ENCODE results near the gene MS4A5. TPM values are rescaled to one million over a fixed set of nuclear protein-coding genes. Genes with fewer than 3 reads are reported as not detected.
"Not testable (repeated sequence)": the region's sequence is repeated elsewhere in the genome, so short reads cannot be mapped to it uniquely, and the experiment has no call there.

MS4A5 gene
- total RNA-seq = not detected in 2 replicates

DNA sequence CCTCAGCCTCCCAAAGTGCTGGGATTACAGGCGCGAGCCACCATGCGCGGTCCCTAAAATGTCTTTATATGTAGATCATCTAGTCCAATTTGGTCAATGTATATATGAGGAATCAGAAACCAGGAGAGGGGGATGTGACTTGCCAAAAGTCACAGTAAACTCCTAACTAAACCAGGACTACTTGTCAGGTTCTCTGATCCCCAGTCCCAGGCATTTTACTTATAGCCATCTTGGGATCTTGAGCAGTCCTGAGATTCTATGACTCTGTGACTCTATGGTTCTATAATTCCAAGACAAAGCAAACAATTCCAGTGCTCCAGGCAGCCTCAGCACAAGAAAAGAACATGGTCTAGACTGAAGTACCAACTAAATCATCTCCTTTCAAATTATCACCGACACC lies at the start of gene MS4A5:
Gene MS4A5 (plus strand): TSS at position 301 of the 400 bp plus-strand sequence. CDS start 103 bp downstream, outside the sequence.
- no peak for DNase-seq (ENCODE audit: extremely low read depth, low read depth, low spot score)

DNA sequence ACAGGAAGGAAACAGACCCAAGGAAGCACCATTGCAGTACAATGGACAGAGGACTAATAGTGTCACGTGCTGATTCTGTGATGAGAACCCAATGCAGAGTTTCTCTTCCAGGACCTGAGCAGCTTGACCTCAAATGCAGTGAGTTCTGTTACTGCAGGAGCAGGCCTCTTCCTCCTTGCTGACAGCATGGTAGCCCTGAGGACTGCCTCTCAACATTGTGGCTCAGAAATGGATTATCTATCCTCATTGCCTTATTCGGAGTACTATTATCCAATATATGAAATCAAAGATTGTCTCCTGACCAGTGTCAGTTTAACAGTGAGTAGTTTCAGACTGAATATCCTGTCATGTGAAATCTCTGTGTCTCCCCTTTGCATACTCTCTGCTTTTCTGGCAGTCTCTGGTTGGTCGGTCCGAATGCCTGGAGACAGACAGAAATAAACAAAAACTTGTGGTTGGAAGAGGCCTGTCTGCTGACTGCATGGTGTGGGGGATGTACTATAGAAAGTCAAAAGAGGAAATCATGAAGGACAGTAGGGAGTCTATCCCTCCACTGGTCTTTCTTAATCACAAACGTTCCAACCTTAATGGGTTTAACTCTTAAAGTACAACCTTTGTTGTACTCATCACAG lies 40.0 kb upstream of the MS4A5 start:
- DNase-seq (ENCODE audit: extremely low read depth, low read depth, low spot score) = no peak

DNA sequence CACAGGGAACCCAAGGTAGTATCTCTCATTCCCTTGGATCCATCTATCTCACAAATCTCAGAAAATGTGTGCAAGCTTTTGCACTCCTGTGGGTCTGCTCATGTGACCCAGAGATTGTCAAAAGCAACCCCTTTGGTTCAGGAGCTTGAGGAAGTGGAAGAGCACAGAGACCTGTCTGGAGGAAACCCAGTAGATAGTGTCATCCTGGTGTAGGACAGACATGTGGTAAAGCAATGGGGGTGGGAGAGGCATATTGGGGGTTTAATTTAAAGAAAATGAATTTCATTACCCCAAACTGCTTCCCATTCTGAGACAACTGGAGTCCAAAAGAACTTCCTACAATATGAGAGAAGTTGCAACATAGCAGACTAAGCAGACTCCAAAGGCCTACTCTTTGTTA lies 39.0 kb upstream of the MS4A5 start:
- DNase-seq (ENCODE audit: extremely low read depth, low read depth, low spot score) = no peak

DNA sequence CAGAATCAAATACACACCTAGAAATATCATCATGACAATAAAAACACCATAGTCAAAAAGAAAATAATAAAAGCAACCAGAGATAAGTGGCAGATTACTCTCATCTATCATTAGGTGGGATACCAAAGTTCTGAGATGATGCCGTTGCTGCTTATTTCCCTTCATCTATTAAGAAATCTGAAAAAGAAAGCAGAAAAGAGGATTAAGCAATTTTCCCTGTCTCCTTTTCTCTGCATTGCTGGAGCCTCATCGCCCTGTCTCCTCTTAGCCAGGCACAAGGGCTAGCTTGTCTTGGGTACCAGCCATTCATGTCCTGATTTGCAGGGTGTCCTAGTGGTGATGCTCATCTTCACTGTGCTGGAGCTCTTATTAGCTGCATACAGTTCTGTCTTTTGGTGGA lies 37.0 kb upstream of the MS4A5 start:
- no peak for DNase-seq (ENCODE audit: extremely low read depth, low read depth, low spot score)

- no peak for DNase-seq (ENCODE audit: extremely low read depth, low read depth, low spot score)
These were observed 36.4 kb upstream of the MS4A5 start for GRCh38 chr11:60393016-60393415.

- DNase-seq (ENCODE audit: extremely low read depth, low read depth, low spot score) = no peak
These were observed 34.5 kb upstream of the MS4A5 start for GRCh38 chr11:60394666-60395380.

GRCh38 chr11:60396382-60396781 lies 33.0 kb upstream of the MS4A5 start, which contains the start of gene MS4A14:
TSS of gene MS4A14 (plus strand) at chr11:60396459. CDS start at chr11:60396579, 120 bp downstream.
- no peak for DNase-seq (ENCODE audit: extremely low read depth, low read depth, low spot score)

- DNase-seq (ENCODE audit: extremely low read depth, low read depth, low spot score) = no peak
These were observed 32.6 kb upstream of the MS4A5 start for GRCh38 chr11:60396799-60397198.

GRCh38 chr11:60420015-60420414 lies 9.4 kb upstream of the MS4A5 start:
- no peak for DNase-seq (ENCODE audit: extremely low read depth, low read depth, low spot score)

DNA sequence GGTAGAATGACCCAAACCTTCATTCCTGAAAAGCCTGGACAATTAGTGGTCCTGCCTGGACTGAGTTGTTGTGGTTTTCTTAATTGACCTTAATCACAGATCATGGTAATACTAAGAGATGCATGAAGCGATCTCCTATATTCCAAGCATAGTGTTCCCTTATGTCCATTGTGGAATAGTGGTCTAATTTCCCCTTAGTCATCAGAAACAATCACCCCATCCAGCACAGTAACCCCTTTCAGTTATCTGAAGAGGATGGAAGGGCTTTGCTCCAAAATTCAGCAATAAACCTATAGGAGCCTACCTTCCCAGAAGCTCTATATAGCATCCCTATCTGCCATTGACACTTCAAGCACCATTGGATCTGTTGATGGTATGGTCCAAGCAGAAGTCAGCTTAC lies 6.8 kb upstream of the MS4A5 start:
- DNase-seq (ENCODE audit: extremely low read depth, low read depth, low spot score) = no peak

DNA sequence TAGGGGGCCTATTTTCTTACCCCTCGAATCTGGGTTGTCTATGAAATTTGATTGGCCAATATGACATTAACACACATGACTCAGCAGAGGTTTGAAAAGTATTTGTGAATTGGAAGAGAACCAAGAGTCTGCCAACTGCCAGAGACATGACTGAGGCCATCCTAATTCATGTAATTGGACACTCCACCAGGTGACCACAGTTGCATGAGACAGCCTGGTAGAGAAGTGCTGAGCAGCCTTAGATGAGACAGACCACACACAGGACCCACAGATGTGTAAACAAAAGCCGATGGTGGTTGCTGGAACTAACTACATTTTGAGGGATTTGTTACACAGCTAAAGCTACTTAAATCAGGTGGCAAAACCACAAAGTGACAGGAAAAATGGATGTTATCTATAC lies 855 bp upstream of the MS4A5 start:
- no peak for DNase-seq (ENCODE audit: extremely low read depth, low read depth, low spot score)

GRCh38 chr11:60431251-60431650 lies 1.9 kb downstream of the MS4A5 start:
- DNase-seq (ENCODE audit: extremely low read depth, low read depth, low spot score) = no peak

DNA sequence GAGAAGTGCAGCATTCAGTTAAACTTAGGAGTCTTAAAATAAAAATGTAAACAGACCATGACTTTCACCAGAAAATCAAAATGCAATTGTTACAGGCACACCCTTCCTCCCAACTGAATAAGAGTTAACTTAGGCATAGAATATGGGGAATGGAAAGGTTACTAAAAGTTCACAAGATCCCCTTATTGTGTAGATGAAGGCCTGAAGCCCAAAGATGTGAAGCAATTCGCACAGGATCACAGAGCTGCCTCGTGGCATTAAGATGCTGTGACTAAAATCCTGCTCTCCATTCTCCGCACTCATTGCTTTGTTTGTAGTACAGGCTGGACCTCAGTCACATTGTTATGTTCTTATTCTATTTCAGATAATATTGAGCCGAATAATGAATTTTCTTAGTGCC lies 4.0 kb downstream of the MS4A5 start:
- DNase-seq (ENCODE audit: extremely low read depth, low read depth, low spot score) = no peak

- no peak for DNase-seq (ENCODE audit: extremely low read depth, low read depth, low spot score)
These were observed 17.7 kb downstream of the MS4A5 start for GRCh38 chr11:60447070-60447469.

DNA sequence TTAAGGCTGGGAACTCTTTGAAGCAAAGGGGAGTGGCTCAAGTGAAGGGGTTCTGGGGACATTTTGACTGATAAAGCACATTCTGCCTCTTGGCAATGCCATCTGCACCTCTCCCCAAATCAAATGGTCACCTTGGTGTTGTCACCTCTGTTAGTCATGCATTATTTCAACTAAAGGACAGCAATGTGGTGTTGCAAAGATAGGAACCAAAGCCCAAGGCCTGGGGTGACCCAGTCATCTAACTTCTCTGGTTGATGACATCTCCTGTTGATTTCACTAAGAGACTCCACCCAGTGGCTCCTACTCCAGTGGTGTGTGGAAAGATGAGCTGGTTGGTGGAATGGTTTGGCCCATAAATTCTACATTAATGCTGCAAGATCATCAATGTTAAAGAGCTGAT lies 18.5 kb downstream of the MS4A5 start:
- no peak for DNase-seq (ENCODE audit: extremely low read depth, low read depth, low spot score)

- not testable (repeated sequence) for DNase-seq (ENCODE audit: extremely low read depth, low read depth, low spot score)
These were observed 21.8 kb downstream of the MS4A5 start for GRCh38 chr11:60451185-60451584.

DNA sequence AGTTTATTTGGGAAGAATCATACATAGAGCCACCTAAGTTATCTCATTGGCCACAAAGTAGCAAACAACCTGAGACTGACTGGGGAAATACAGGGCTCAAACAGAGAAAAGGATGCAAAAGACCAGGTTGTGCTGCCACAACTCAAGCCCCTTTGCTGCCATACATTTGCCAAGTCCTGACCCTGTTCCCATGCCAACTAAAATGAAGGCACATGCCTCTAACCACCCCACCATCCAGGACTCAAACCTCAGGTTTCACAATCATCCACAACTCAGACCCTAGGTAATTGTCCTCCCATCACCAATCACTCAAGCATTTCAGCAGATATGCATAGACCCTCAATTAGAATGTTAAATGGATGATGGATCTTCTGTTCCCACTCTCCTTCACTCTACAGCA lies 24.8 kb downstream of the MS4A5 start:
- DNase-seq (ENCODE audit: extremely low read depth, low read depth, low spot score) = no peak

DNA sequence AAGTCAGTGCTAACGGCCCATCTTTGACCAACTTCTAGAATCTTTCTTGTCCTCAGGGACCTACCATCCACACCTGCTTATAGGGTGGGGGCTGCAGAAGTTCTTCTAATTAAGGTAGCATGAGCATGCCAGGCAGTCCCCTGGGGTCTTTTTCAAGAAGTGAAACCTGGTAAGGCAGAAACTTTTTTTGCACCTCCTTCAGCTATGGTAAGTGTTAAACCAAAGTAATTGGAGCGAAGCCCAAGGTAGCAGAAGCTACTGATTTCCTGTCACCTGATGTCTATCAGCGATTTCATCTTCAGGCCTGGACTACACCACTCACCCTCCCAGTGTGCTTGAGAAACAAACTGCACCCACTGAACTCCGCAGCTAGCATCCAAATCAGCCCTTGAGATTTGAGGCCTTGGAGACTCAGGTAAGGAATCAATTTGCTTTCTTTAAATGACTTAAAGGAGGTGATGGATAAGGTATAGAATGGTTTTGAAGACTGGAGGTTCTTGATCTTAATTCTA lies 26.2 kb downstream of the MS4A5 start, which contains the start of gene MS4A1:
Gene MS4A1 (plus strand): TSS at position 317 of the 512 bp plus-strand sequence. CDS start 6,528 bp downstream, outside the sequence.
- DNase-seq (ENCODE audit: extremely low read depth, low read depth, low spot score) = no peak

DNA sequence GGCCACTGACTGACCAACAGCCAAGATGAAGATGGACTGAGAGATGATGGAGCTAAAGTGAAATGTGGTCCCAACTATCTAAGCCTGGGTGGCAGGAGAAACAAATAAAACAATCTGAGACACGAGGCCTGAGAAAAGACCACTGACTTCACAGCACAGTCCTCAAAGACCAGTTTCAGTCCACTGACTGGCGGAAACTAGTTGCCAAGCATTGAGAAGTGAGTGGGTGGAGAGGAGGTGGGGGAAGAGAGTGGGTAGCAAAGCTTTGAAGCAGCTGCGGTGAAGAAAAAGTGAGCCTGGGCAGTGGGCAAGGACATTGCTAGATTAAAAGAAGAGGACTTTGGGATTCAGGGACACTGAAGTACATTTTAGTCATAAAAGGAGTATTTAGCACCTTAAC lies 28.2 kb downstream of the MS4A5 start:
- no peak for DNase-seq (ENCODE audit: extremely low read depth, low read depth, low spot score)

DNA sequence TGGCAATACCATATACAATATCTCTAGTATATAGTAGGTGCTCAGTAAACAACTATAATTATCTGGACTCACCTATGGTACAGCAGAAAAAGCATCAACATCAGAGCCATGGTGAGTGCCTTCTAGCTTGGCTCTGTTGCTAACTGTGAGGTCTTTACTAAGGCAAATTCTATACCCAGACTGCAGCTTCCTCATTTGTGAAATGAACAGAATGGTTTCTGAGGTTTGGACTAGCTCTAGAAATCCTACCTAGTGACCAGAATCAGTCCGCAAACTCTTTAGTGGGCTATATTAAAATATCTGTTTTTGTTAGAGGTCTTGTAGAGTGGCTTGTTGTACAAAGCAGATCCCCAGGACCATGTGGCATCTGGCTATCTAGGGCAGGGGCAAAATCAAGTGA lies 30.0 kb downstream of the MS4A5 start:
- DNase-seq (ENCODE audit: extremely low read depth, low read depth, low spot score) = no peak

DNA sequence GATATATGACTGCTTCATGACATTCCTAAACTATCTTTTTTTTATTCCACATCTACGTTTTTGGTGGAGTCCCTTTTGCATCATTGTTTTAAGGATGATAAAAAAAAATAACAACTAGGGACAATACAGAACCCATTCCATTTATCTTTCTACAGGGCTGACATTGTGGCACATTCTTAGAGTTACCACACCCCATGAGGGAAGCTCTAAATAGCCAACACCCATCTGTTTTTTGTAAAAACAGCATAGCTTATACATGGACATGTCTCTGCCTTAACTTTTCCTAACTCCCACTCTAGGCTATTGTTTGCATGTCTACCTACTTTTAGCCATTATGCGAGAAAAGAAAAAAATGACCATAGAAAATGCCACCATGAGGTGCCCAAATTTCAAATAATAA lies 39.5 kb downstream of the MS4A5 start:
- DNase-seq (ENCODE audit: extremely low read depth, low read depth, low spot score) = no peak

- no peak for DNase-seq (ENCODE audit: extremely low read depth, low read depth, low spot score)
These were observed 40.4 kb downstream of the MS4A5 start for GRCh38 chr11:60469723-60470122.

Measured in glomerular endothelial cell (primary cell).